ENCODE results near the gene TDRD15. TPM values are rescaled to one million over a fixed set of nuclear protein-coding genes. Genes with fewer than 3 reads are reported as not detected.
"Not testable (repeated sequence)": the region's sequence is repeated elsewhere in the genome, so short reads cannot be mapped to it uniquely, and the experiment has no call there.

Gene TDRD15
- total RNA-seq, 1 donor from 2014 or later: not detected

GRCh38 chr2:21095178-21095577, 28.6 kb upstream of the TDRD15 start:
- H3K27me3 ChIP-seq: no peaks in the 10 kb centered on the region
- intact Hi-C loops (cut with DNase I): no loop called here
- no peak for TF ChIP-seq CTCF (IDR thresholded peaks at IDR 0.05)

GRCh38 chr2:21095714-21096113, 28.1 kb upstream of the TDRD15 start:
- TF ChIP-seq CTCF (IDR thresholded peaks at IDR 0.05): no peak
- intact Hi-C loops (cut with DNase I): no loop called here
- H3K27ac ChIP-seq: no peak overlapping the region
- H3K27me3 ChIP-seq: no peaks in the 10 kb centered on the region
- H3K4me3 ChIP-seq: no peak overlapping the region
- no peaks in the 10 kb centered on the region for H3K9me3 ChIP-seq
- peaks cover 0 to 8% of the 10 kb centered on the region in 2 donors for H3K4me1 ChIP-seq
- no peak for DNase-seq (ENCODE audit: low spot score in 2 of 2)
- no peaks in the 10 kb centered on the region for H3K36me3 ChIP-seq

More at GRCh38 chr2:21095178-21095577, 28.6 kb upstream of the TDRD15 start:
- Histone ChIP-seq H3K27ac (no peak overlapping the region), H3K4me1 (peaks cover 0 to 8% of the 10 kb centered on the region in 2 donors), H3K9me3 (no peaks in the 10 kb centered on the region), H3K36me3 (no peaks in the 10 kb centered on the region), H3K4me3 (no peak overlapping the region)
- DNase-seq (ENCODE audit: low spot score in 2 of 2): no peak

GRCh38 chr2:21096458-21096857, 27.3 kb upstream of the TDRD15 start:
- H3K27ac ChIP-seq: no peak overlapping the region
- no peaks in the 10 kb centered on the region for H3K36me3 ChIP-seq
- no peak overlapping the region for H3K4me3 ChIP-seq
- peaks cover 0 to 8% of the 10 kb centered on the region in 2 donors for H3K4me1 ChIP-seq
- no peak for DNase-seq (ENCODE audit: low spot score in 2 of 2)
- TF ChIP-seq CTCF (IDR thresholded peaks at IDR 0.05): no peak
- H3K9me3 ChIP-seq: no peaks in the 10 kb centered on the region
- H3K27me3 ChIP-seq: no peaks in the 10 kb centered on the region
- intact Hi-C loops (cut with DNase I): no loop called here

- Histone ChIP-seq H3K27me3 (no peaks in the 10 kb centered on the region), H3K4me3 (no peak overlapping the region), H3K4me1 (peaks cover 0 to 8% of the 10 kb centered on the region in 2 donors), H3K27ac (no peak overlapping the region), H3K9me3 (no peaks in the 10 kb centered on the region), H3K36me3 (no peaks in the 10 kb centered on the region)
- no peak for TF ChIP-seq CTCF (IDR thresholded peaks at IDR 0.05)
- intact Hi-C loops (cut with DNase I): no loop called here
- no peak for DNase-seq (ENCODE audit: low spot score in 2 of 2)
Observed at GRCh38 chr2:21097331-21097730, 26.4 kb upstream of the TDRD15 start.

- DNase-seq (ENCODE audit: low spot score in 2 of 2): no peak
- Histone ChIP-seq H3K27me3 (no peaks in the 10 kb centered on the region), H3K27ac (no peak overlapping the region), H3K4me1 (peaks cover 0 to 8% of the 10 kb centered on the region in 2 donors), H3K36me3 (no peaks in the 10 kb centered on the region), H3K4me3 (no peak overlapping the region), H3K9me3 (no peaks in the 10 kb centered on the region)
- no peak for TF ChIP-seq CTCF (IDR thresholded peaks at IDR 0.05)
- intact Hi-C loops (cut with DNase I): no loop called here
Observed at GRCh38 chr2:21098294-21098693, 25.5 kb upstream of the TDRD15 start.

GRCh38 chr2:21099281-21099907, 24.4 kb upstream of the TDRD15 start:
- H3K36me3 ChIP-seq: no peaks in the 10 kb centered on the region
- TF ChIP-seq CTCF (IDR thresholded peaks at IDR 0.05): no peak
- H3K27ac ChIP-seq: no peak overlapping the region
- peaks cover 0 to 8% of the 10 kb centered on the region in 2 donors for H3K4me1 ChIP-seq
- no peak for DNase-seq (ENCODE audit: low spot score in 2 of 2)
- H3K9me3 ChIP-seq: no peaks in the 10 kb centered on the region
- intact Hi-C loops (cut with DNase I): no loop called here
- H3K4me3 ChIP-seq: no peak overlapping the region
- H3K27me3 ChIP-seq: no peaks in the 10 kb centered on the region

GRCh38 chr2:21101514-21102155, 22.1 kb upstream of the TDRD15 start:
- H3K4me1 ChIP-seq; DNase-seq (ENCODE audit: low spot score in 2 of 2); H3K36me3 ChIP-seq; H3K27me3 ChIP-seq; H3K4me3 ChIP-seq; H3K9me3 ChIP-seq; H3K27ac ChIP-seq; intact Hi-C loops (cut with DNase I): not testable (repeated sequence)

All from ascending aorta (tissue), 2 donors.